Measurements from ENCODE around the gene PHF2.

DNA sequence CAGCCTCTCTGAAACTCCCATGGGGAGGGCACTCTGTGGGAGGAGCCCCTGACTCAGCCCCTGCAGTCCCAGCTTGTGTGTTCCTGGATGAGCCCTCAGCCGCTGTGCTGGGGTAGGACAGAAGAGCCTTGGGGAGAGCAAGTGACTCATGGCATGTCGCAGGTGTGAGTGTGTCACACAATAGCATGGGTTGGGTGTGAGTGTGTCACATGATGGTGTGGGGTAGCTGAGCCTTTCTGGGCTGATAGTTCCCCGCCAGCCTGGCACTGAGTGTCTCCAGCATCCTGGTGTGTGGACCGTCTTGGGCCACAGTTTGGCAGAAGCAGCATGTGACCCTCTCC is 83.4 kb downstream of the PHF2 start:
- TF ChIP-seq CTCF (IDR thresholded peaks at IDR 0.05; ENCODE audit: insufficient read depth, low read length, poor library complexity, severe bottlenecking) = no peak
- no peak for TF ChIP-seq EZH2phosphoT487 (conservative IDR thresholded peaks at IDR 0.05; ENCODE audit: low read length)

All from SU-DHL-6 (cell line).